ENCODE measurements around the gene ANKRD63.

ANKRD63 gene

DNA sequence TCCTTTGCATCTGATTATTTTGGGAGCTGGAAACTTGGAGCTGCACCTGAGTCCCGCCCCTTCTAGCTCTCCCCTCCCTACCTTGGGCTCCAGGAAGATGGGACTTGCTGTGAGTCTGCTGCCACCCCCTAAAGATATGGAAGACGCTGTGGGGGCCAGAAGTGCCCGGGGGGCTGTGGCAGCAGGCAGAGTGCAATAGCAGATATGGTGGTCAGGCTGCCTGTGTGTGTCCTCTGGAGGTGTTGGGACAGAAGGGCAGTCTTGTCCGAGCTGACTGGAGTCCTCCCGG, 43.5 kb downstream of the ANKRD63 start:
- H3K4me3 ChIP-seq (ENCODE audit: low read depth, low read length), result no peak overlapping the region
- TF ChIP-seq, protein P1, sequence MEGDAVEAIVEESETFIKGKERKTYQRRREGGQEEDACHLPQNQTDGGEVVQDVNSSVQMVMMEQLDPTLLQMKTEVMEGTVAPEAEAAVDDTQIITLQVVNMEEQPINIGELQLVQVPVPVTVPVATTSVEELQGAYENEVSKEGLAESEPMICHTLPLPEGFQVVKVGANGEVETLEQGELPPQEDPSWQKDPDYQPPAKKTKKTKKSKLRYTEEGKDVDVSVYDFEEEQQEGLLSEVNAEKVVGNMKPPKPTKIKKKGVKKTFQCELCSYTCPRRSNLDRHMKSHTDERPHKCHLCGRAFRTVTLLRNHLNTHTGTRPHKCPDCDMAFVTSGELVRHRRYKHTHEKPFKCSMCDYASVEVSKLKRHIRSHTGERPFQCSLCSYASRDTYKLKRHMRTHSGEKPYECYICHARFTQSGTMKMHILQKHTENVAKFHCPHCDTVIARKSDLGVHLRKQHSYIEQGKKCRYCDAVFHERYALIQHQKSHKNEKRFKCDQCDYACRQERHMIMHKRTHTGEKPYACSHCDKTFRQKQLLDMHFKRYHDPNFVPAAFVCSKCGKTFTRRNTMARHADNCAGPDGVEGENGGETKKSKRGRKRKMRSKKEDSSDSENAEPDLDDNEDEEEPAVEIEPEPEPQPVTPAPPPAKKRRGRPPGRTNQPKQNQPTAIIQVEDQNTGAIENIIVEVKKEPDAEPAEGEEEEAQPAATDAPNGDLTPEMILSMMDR (IDR thresholded peaks at IDR 0.05; ENCODE audit: borderline replicate concordance, insufficient read depth, low read depth, low read length), result no peak

DNA sequence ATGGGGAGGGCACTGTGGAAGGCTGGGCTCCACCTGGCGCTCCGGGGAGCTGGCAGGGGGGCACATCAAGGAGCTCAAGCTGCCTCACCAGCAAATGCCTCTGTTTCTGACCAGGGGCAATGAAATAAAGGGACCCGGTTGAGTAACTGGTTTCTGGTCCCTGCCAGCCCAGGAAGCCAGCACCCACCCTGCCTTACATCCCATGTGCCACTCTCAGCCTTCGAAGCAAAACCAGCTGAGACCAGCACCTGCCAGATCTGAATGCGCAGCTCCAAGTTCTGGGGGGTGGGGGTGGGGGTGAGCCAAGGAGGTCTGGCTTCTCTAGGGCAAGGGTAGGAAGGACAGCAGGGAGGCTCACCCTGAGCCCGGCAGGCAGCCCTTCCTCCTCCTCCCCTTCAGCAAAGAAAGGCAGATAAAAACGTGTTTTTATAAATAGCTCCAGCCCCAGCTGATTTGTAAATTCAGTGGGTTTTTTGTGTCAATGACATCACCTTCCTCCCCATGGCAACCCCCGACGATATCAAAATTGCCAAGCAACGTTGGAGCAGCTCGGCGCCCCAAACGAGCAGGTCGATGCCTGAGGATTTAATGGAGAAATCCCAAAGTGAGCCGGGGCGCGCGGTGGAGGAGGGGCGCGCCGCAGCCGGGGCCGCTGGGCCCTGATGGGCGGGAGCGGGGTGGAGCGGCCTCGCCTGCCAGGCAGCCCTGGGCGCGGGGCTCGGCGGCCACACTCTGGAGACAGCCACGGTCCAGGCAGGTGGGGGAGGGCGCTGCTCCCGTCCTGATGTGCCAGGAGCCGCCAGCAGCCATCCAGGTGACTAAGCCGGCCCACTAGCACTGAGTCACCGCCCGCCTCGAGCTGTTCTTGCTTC, 44.1 kb downstream of the ANKRD63 start, which contains the start of gene PAK6:
Gene PAK6, plus strand, starts transcription at position 532 of the 872 bp plus-strand sequence. CDS start 25,723 bp downstream, outside the sequence.
- no peak within 1 kb of the TSS for H3K4me3 ChIP-seq (ENCODE audit: low read depth, low read length)
- TF ChIP-seq, protein P1 (IDR thresholded peaks at IDR 0.05; ENCODE audit: borderline replicate concordance, insufficient read depth, low read depth, low read length), result no peak

DNA sequence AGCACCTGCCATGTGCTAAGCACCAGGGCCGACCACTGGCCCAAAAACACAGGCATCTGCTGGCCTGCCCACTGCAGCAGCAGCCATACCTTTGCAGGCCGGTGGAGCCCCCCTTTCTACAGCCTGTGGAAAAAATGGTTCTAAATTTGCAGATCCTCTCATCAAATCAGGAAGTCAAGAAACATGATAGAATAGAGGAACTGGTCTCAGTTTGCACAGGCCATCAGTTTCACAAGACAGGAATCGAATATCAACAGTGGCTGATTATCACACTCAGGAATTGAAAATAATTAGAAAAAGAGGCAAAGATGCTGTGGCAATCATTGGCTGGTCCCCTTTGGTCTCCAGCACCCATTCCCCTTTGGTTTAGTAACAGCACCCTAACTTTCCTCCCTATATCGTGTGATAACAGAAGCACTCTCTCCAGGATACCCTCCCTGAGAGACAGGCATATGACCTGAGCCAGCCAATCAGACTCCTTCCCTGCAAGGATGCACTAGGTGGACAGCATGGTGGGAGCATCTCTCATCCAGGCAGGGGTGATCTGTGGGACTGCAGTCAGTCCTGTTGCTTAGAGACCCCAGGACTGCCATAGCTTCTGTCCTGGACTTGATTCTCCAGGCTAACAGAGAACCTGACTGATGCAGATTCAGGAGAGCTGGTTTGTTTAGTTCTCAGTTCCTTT, 47.5 kb downstream of the ANKRD63 start:
- TF ChIP-seq, protein P1 (IDR thresholded peaks at IDR 0.05; ENCODE audit: borderline replicate concordance, insufficient read depth, low read depth, low read length), result no peak
- H3K4me3 ChIP-seq (ENCODE audit: low read depth, low read length), result no peak overlapping the region

DNA sequence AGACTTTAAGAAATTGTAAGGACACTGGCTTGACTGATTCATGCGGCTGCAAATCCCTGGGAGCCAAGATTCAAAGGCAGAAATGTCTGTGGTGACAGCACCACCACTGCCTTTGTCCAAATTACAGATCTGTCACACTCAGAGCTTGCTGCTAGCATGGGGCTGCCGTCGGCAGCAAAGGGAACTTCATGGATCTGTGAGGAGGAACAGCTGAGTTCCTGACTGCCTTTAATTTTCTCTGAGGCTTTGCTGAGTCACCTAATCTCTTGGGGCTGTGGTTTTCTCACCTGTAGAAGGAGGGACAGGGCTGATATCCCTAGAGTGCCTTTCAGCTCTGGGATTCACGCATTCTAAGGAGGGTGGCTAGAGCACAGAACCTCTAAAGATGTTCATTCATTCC, 48.1 kb downstream of the ANKRD63 start:
- H3K4me3 ChIP-seq (ENCODE audit: low read depth, low read length), result no peak overlapping the region
- TF ChIP-seq, protein P1 (IDR thresholded peaks at IDR 0.05; ENCODE audit: borderline replicate concordance, insufficient read depth, low read depth, low read length), result no peak

DNA sequence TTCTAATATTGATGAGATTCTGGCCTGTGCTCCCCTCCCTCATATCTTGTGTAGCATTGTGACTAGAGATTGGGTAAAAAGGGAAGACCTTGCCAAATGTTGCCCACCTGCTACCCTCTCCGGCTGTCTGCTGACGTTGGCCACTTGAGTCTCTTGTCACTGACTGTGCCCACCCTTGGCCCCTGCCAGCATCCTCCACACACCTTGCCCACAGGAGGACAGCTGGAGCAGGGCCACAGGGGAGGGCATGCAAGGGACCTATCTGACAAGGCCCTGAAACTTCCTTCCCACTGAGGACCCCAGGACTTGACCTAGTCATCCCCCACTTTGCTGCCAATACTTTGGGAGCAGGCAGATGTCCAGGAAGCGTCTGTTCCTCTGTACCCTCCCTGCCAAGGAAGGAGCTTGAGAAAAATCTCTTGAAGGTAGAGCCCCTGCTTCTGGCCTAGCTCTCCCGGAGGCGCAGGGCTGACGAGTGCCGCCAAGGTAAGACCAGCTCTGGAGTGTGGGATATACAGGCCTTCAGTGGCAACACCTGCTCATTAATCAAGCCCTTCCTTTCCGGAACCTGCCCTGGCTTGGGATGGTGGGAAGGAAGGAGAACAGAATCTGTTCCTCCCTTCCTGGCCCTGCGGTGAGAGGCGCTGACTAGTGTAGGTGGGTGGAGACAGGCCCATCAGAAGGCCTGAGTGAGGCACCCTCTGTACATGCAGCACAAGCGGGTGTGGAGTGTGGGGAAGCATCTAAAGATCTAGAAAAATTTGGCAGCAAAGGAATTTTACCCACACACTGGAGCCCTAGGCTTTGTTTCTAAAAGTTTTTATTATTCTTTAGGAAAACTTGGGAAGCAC, 48.9 kb downstream of the ANKRD63 start:
- H3K4me3 ChIP-seq (ENCODE audit: low read depth, low read length), result no peak overlapping the region
- TF ChIP-seq, protein P1 (IDR thresholded peaks at IDR 0.05; ENCODE audit: borderline replicate concordance, insufficient read depth, low read depth, low read length), result no peak

DNA sequence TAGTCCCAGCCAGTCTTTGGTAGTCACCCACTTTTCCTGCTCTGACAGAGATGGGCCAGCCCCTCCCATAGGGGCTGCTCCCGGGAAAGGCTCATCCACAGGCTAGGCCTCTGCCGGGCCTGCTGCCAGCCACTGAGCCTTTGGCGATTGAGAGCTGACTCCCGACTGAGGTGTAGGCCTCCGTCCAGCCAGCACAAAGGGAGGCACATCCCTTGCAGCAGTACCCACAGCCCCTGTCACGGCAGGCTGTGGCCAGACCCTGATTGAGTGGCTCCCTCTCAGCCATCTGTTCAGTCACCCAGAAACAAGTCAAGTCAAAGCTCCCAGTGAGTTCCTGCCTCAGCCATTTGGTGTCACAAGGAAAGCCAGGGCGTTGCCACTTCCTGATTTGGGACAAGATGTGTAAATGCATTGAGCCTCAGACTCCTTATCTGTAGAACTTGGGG, 50.2 kb downstream of the ANKRD63 start:
- TF ChIP-seq, protein P1 (IDR thresholded peaks at IDR 0.05; ENCODE audit: borderline replicate concordance, insufficient read depth, low read depth, low read length), result no peak

More for the DNA sequence above, 50.2 kb downstream of the ANKRD63 start:
- no peak overlapping the region for H3K4me3 ChIP-seq (ENCODE audit: low read depth, low read length)
